GM23248 (cell line): ENCODE measurements around the gene RASSF5. TPM values are rescaled to one million over a fixed set of nuclear protein-coding genes. Genes with fewer than 3 reads are reported as not detected.
A peak's percentile ranks its signal among the peaks of the same experiment; 100 is the strongest.

Experiments
- DNase-seq: peaks from one replicate; pipeline ENCODE4 v3.0.0-alpha.2; 2015
- H2AFZ ChIP-seq: fragments of 200-600 bp; sonication (generic); 2 replicates; pipeline ENCODE4 v1.6.1; 2016; ENCODE audit warnings: antibody characterized with exemption
- H3F3A ChIP-seq: fragments of 200-600 bp; sonication (generic); 2 replicates; pipeline ENCODE4 v1.6.1; 2016; ENCODE audit warnings: mild to moderate bottlenecking, antibody characterized with exemption, mixed run types; ENCODE audit not compliant: insufficient read depth
- H3K27ac ChIP-seq: fragments of 200-600 bp; sonication (generic); 2 replicates; pipeline ENCODE4 v1.5.1; 2016; ENCODE audit warnings: mild to moderate bottlenecking
- H3K27me3 ChIP-seq: fragments of 200-600 bp; sonication (generic); replicated peaks from 2 replicates; pipeline ENCODE4 v1.6.1; 2016; ENCODE audit warnings: mild to moderate bottlenecking; ENCODE audit not compliant: insufficient read depth
- H3K36me3 ChIP-seq: fragments of 200-600 bp; sonication (generic); 2 replicates; pipeline ENCODE4 v1.6.1; 2016; ENCODE audit warnings: low read depth, mild to moderate bottlenecking
- H3K4me1 ChIP-seq: fragments of 200-600 bp; sonication (generic); 2 replicates; pipeline ENCODE4 v1.6.1; 2016; ENCODE audit warnings: mild to moderate bottlenecking; ENCODE audit not compliant: insufficient read depth
- H3K4me2 ChIP-seq: fragments of 200-600 bp; sonication (generic); one replicate; pipeline ENCODE4 v1.6.1; 2016; ENCODE audit warnings: mild to moderate bottlenecking; ENCODE audit not compliant: unreplicated experiment
- H3K4me3 ChIP-seq: fragments of 200-600 bp; sonication (generic); 2 replicates; pipeline ENCODE4 v1.5.1; 2016; ENCODE audit warnings: mild to moderate bottlenecking
- H3K79me2 ChIP-seq: fragments of 200-600 bp; sonication (generic); 2 replicates; pipeline ENCODE4 v1.6.1; 2016; ENCODE audit warnings: mild to moderate bottlenecking; ENCODE audit not compliant: insufficient read depth
- H3K9ac ChIP-seq: fragments of 200-600 bp; sonication (generic); 2 replicates; pipeline ENCODE4 v1.6.1; 2016; ENCODE audit warnings: mild to moderate bottlenecking
- H3K9me2 ChIP-seq: fragments of 200-600 bp; sonication (generic); 2 replicates; pipeline ENCODE4 v1.6.1; 2016; ENCODE audit warnings: mixed run types, mild to moderate bottlenecking, moderate library complexity; ENCODE audit not compliant: insufficient read depth
- H3K9me3 ChIP-seq: fragments of 200-600 bp; sonication (generic); one replicate; pipeline ENCODE4 v1.6.1; 2017; ENCODE audit warnings: low read depth
- H4K20me1 ChIP-seq: fragments of 200-600 bp; sonication (generic); 2 replicates; pipeline ENCODE4 v1.6.0; 2016; ENCODE audit not compliant: insufficient read depth
- EZH2 ChIP-seq: fragments of 200-600 bp; sonication (generic); IDR thresholded peaks from 2 replicates; pipeline ENCODE4 v1.6.1; 2018; ENCODE audit warnings: antibody characterized with exemption, mild to moderate bottlenecking; ENCODE audit not compliant: insufficient read depth, poor library complexity, severe bottlenecking
- EZH2phosphoT487 ChIP-seq: fragments of 200-600 bp; sonication (generic); IDR thresholded peaks from 2 replicates; pipeline ENCODE4 v1.6.1; 2018; ENCODE audit warnings: antibody characterized with exemption, moderate library complexity, mild to moderate bottlenecking, low read depth; ENCODE audit not compliant: insufficient read depth
- WGBS, 2 experiments: methylation state at CpG; one replicate each; pipeline ENCODE4 v1.1.6; 2015 to 2017; ENCODE audit warnings: low lambda C conversion rate in 2 of 2, low coverage in 1 of 2; ENCODE audit errors: missing lambda C conversion rate in 2 of 2; 5-methylcytosine and 5-hydroxymethylcytosine counted together
- in situ Hi-C: fragments of 300-500 bp; cut with MboI; formaldehyde crosslinking; loops from 2 replicates; pipeline ENCODE4 v1.15.0; 2020
- polyA plus RNA-seq: library from polyadenylated mRNA; unstranded; fragments of >200 nt; fragmentation: Nextera tagmentation; extraction: Ambion mirVana; gene quantifications from 2 replicates; pipeline ENCODE4 v1.2.1, GENCODE V29; 2016
- total RNA-seq: library from RNA; depleted of rRNA; stranded (reverse); fragments of >200 nt; shearing (Covaris generic); gene quantifications from 2 replicates; pipeline ENCODE4 v1.2.3, GENCODE V29; 2014

The RASSF5 gene
- total and polyA plus RNA-seq, 2 experiments from 2014 or later, result 0.22 to 0.48 TPM

DNA sequence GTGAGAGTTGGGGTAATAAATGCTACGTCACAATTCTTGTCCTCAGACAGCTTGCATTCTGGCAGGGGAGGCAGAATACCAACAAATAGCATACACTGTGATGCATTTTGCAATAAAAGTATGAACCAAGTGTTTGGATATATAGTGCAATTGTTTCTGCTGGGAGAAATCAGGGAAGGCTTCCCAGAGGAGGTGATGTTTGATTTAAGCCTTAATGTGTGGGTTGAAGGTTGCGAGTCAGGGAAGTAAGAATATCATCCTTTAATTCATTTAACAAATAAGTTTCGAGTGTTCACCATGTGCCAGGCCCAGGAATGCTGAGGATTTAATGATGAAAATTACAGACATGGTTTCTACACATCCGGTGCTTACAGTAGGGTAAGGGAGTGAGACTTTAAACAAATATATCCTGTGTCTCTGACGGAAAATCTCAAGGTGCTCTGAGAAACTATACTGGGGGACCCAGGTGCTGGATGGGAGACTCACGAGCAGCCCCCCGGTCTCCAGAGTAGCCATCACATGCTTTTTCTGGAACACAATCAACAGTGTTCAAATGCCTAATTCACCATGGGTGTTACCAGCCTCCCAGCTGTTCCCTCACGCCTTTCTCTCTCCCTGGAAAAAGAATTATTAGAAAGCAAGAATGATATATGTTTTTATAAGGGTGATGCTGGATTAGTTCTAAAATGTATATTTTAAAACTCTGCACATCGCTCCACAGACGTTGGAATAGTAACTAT lies 31.7 kb downstream of the RASSF5 start:
- Histone ChIP-seq H3K79me2 (no peaks in the 10 kb centered on the region), H3K27me3 (no peaks in the 10 kb centered on the region), H3K9ac (no peak overlapping the region), H3K9me2 (no peaks in the 10 kb centered on the region), H3K4me3 (no peak overlapping the region), H3K4me1 (peaks cover 5% of the 10 kb centered on the region; the same call in 1 of the 2 replicates), H3F3A (no peaks in the 10 kb centered on the region), H3K27ac (no peak overlapping the region), H2AFZ (no peak overlapping the region), H4K20me1 (no peaks in the 10 kb centered on the region), H3K36me3 (no peaks in the 10 kb centered on the region), H3K4me2 (no peak overlapping the region), H3K9me3 (no peaks in the 10 kb centered on the region)
- no peak for DNase-seq
- 88 to 90% methylated on average over 10 of the region's 10 CpGs for WGBS, 2 experiments
- in situ Hi-C loops, result no loop called here
- no peak for TF ChIP-seq EZH2phosphoT487
- TF ChIP-seq EZH2, result no peak

DNA sequence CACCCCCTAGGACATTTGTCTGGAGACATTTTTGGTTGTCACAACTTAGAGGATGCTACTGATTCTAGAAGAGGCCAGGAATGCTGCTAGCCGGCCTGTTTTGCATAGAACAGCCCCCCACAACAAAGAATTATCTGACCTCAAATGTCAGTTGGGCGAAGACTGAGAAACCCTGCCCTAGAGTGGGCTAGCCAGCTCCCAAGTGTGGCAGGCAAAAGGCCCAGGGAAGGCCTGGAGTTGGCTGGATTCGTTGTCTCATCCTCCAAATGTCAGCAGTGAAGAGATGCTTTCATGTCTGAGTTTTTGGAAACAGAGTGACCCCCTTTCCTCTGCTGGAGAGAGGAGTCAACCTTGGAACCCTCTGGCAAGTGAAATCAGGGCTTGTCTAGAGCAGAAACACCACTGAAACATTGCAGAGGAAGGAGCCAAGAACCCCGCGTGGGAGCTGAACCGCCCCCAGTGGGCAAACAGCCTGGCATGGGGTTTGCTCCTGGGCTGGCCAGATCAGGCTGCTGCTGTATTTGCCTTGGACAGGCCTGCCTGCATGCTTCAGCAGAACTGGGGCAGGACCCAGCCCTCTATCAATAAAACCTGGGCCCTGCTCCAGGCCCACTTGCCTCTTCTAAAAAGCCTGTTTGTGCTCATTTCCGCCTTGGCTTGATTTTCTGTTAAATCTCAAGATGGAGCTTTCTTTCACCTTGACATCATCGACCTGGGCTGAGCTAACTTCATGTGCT lies 32.9 kb downstream of the RASSF5 start:
- in situ Hi-C loops, result no loop called here
- peak; percentile 34 for DNase-seq
- Histone ChIP-seq H3K4me3 (no peak overlapping the region), H3K9me3 (no peaks in the 10 kb centered on the region), H2AFZ (no peak overlapping the region), H3K9me2 (no peaks in the 10 kb centered on the region), H3K9ac (no peak overlapping the region), H4K20me1 (no peaks in the 10 kb centered on the region), H3K27me3 (no peaks in the 10 kb centered on the region), H3K4me1 (peaks cover 5% of the 10 kb centered on the region; the same call in 1 of the 2 replicates), H3K36me3 (no peaks in the 10 kb centered on the region), H3K79me2 (no peaks in the 10 kb centered on the region), H3F3A (no peaks in the 10 kb centered on the region), H3K27ac (peak overlapping the region; percentile 7; the same call in 1 of the 2 replicates), H3K4me2 (no peak overlapping the region)
- WGBS, 2 experiments, result 43 to 57% methylated on average over 8 of the region's 8 CpGs
- TF ChIP-seq EZH2, result no peak
- no peak for TF ChIP-seq EZH2phosphoT487

DNA sequence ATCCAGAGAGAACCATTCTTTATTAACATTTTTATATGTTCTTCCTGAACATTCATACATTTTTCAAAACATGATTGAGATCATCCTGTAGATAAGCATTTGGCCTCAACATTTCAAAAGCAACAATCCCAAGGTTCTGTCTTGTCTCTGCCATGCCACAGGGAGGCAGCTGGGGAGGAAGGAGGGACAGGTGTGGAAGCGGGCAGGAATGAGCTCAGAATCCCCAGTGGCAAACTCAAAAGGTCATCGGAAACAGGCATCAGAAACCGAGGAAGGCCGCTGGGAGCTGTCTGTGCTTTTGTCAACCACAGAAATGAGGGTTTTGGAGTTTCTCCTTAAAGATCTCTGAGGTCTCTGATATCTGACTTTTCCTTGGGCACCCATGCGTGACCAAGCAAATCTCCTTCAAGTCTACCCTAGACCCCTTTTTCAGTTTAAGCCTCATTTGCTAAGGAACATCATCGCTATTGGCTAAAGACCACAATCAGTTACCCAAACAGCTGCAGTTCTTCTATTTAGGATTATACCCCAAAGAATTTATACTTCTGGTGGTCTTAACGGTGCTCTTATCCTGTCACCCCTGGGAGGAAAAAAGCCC lies 34.0 kb downstream of the RASSF5 start:
- DNase-seq, result no peak

DNA sequence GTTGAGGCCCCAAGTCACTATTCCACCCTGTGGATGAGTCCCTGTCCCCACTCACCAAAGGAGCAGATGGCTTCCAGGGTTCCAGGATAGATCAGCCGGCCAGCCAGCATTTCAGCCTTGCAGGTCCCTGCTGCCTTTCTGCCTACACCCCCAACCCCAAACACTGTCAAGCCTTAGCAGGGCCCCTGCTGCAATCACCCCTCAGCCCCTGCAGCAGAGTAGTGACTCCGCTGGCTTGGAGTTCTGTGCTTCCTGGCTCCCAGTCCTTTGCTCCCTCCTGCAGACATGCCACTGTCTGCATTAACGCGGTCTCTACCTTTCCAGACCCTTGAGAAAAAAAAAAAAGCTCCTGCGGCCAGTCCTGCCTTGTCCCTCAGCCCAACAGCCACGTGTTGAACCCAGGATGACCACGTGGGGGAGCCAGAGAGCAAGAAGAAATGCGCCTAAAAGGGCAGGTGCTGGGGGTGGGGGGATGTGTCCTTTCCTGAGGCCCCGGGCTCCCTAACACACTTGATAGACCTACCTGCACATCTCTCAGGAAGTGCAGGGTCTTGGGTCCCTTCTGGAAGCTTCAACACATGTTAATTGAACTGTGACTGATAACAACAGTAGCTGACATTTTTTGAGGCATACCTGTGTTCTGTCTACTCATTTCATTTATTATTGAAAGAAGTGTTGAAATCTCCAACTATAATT lies 37.4 kb downstream of the RASSF5 start:
- in situ Hi-C loops, result no loop called here
- Histone ChIP-seq H3K79me2 (no peaks in the 10 kb centered on the region), H3K4me2 (no peak overlapping the region), H4K20me1 (no peaks in the 10 kb centered on the region), H3K36me3 (no peaks in the 10 kb centered on the region), H3K9me3 (no peaks in the 10 kb centered on the region), H3K27me3 (no peaks in the 10 kb centered on the region), H3F3A (no peaks in the 10 kb centered on the region), H3K27ac (no peak overlapping the region), H3K4me3 (no peak overlapping the region), H2AFZ (no peak overlapping the region), H3K9me2 (no peaks in the 10 kb centered on the region), H3K9ac (no peak overlapping the region), H3K4me1 (peaks cover 5% of the 10 kb centered on the region; the same call in 1 of the 2 replicates)
- no peak for TF ChIP-seq EZH2
- TF ChIP-seq EZH2phosphoT487, result no peak
- peak; percentile 46 for DNase-seq
- WGBS, 2 experiments, result 22 to 25% methylated on average over 9 of the region's 9 CpGs

More for the DNA sequence above, 34.0 kb downstream of the RASSF5 start:
- Histone ChIP-seq H4K20me1 (no peaks in the 10 kb centered on the region), H3K9me2 (no peaks in the 10 kb centered on the region), H3K27me3 (no peaks in the 10 kb centered on the region), H3K9me3 (no peaks in the 10 kb centered on the region), H3K79me2 (no peaks in the 10 kb centered on the region), H3K4me3 (no peak overlapping the region), H3K36me3 (no peaks in the 10 kb centered on the region), H3F3A (no peaks in the 10 kb centered on the region), H3K4me1 (peaks cover 5% of the 10 kb centered on the region; the same call in 1 of the 2 replicates), H3K27ac (no peak overlapping the region), H2AFZ (no peak overlapping the region), H3K4me2 (no peak overlapping the region), H3K9ac (no peak overlapping the region)
- 96 to 97% methylated on average over 7 of the region's 7 CpGs for WGBS, 2 experiments
- no peak for TF ChIP-seq EZH2phosphoT487
- no peak for TF ChIP-seq EZH2
- in situ Hi-C loops, result no loop called here
